Gastroesophageal sphincter (tissue), 4 donors: Measurements from ENCODE around the gene DNAAF3. TPM values are rescaled to one million over a fixed set of nuclear protein-coding genes. Genes with fewer than 3 reads are reported as not detected.
"Not testable (repeated sequence)": the region's sequence is repeated elsewhere in the genome, so short reads cannot be mapped to it uniquely, and the experiment has no call there.

Source experiments
- ATAC-seq: fragments of 150-250 bp; one replicate; pipeline ENCODE4 v1.9.1; 2016; ENCODE audit warnings: mild to moderate bottlenecking, moderate library complexity
- H3K27ac ChIP-seq, 4 donors: fragments of 200-600 bp; sonication (generic) in 3 of 4; 1 replicate in 3 of 4; 2 replicates in 1 of 4; pipeline ENCODE4 v1.5.1; 2016 to 2019
- H3K27me3 ChIP-seq: fragments of 200-600 bp; sonication (generic); one replicate; pipeline ENCODE4 v1.5.1; 2019
- H3K36me3 ChIP-seq, 2 donors: fragments of 200-600 bp; sonication (generic); one replicate each; pipeline ENCODE4 v1.5.1; 2019; ENCODE audit warnings: control low read depth in 1 of 2
- H3K4me1 ChIP-seq, 3 donors: fragments of 200-600 bp; sonication (generic); 1 replicate in 2 of 3; 2 replicates in 1 of 3; pipeline ENCODE4 v1.5.1; 2016 to 2019; ENCODE audit warnings: control low read depth in 2 of 3
- H3K4me3 ChIP-seq, 2 donors: fragments of 200-600 bp; sonication (generic); one replicate each; pipeline ENCODE4 v1.5.1; 2019; ENCODE audit warnings: mild to moderate bottlenecking in 1 of 2, moderate library complexity in 1 of 2
- H3K9me3 ChIP-seq, 3 donors: fragments of 200-600 bp; sonication (generic); one replicate each; pipeline ENCODE4 v1.5.1; 2017 to 2019; ENCODE audit warnings: control low read depth in 2 of 3
- EP300 ChIP-seq: sonication (generic); formaldehyde crosslinking; IDR thresholded peaks from one replicate; pipeline ENCODE4 v1.6.1; 2017; ENCODE audit warnings: antibody characterized with exemption, mild to moderate bottlenecking
- POLR2A ChIP-seq, 2 donors: fragments of 450-650 bp; IDR thresholded peaks; one replicate each; pipeline ENCODE4 v1.6.1; 2017; ENCODE audit warnings: antibody characterized with exemption in 2 of 2, mild to moderate bottlenecking in 2 of 2, moderate library complexity in 1 of 2
- POLR2AphosphoS5 ChIP-seq: sonication (generic); formaldehyde crosslinking; IDR thresholded peaks from one replicate; pipeline ENCODE4 v1.6.1; 2017; ENCODE audit warnings: antibody characterized with exemption
- WGBS, 2 donors: methylation state at CpG; one replicate each; pipeline ENCODE4 v1.1.5; 2018; ENCODE audit warnings: low coverage in 1 of 2; 5-methylcytosine and 5-hydroxymethylcytosine counted together
- total RNA-seq, 4 donors: library from RNA; depleted of rRNA; stranded (reverse); fragments of >200 nt; gene quantifications; one replicate each; pipeline ENCODE4 v1.1.0, GENCODE V29; 2016
- TF ChIP-seq, protein P1 (sequence below), 4 experiments: fragments of 200-600 bp in 2 of 4; fragments of 450-650 bp in 2 of 4; sonication (generic) in 1 of 4; IDR thresholded peaks; one replicate each; pipeline ENCODE4 v1.5.1; 2017 to 2019; ENCODE audit warnings: antibody characterized with exemption in 4 of 4, mild to moderate bottlenecking in 2 of 4, moderate library complexity in 2 of 4

The DNAAF3 gene
- total RNA-seq, 4 donors from 2014 or later, result 0.42 to 0.52 TPM; not detected in 2

- TF ChIP-seq, protein P1, sequence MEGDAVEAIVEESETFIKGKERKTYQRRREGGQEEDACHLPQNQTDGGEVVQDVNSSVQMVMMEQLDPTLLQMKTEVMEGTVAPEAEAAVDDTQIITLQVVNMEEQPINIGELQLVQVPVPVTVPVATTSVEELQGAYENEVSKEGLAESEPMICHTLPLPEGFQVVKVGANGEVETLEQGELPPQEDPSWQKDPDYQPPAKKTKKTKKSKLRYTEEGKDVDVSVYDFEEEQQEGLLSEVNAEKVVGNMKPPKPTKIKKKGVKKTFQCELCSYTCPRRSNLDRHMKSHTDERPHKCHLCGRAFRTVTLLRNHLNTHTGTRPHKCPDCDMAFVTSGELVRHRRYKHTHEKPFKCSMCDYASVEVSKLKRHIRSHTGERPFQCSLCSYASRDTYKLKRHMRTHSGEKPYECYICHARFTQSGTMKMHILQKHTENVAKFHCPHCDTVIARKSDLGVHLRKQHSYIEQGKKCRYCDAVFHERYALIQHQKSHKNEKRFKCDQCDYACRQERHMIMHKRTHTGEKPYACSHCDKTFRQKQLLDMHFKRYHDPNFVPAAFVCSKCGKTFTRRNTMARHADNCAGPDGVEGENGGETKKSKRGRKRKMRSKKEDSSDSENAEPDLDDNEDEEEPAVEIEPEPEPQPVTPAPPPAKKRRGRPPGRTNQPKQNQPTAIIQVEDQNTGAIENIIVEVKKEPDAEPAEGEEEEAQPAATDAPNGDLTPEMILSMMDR (IDR thresholded peaks at IDR 0.05), result no peak
- TF ChIP-seq EP300 (no peak), POLR2A (IDR thresholded peaks at IDR 0.05) (no peak), POLR2AphosphoS5 (no peak)
- WGBS, 2 donors, result 54 to 71% methylated on average over 6 to 13 of the region's 43 CpGs
- Histone ChIP-seq H3K4me3 (no peak overlapping the region), H3K4me1 (peaks cover 0 to 35% (median 11%) of the 10 kb centered on the region in 3 donors), H3K9me3 (no peaks in the 10 kb centered on the region), H3K36me3 (no peaks in the 10 kb centered on the region), H3K27me3 (peaks cover 100% of the 10 kb centered on the region), H3K27ac (no peak overlapping the region)
- ATAC-seq, result no peak
These were observed 8.9 kb upstream of the DNAAF3 start for GRCh38 chr19:55175117-55175867.

DNA sequence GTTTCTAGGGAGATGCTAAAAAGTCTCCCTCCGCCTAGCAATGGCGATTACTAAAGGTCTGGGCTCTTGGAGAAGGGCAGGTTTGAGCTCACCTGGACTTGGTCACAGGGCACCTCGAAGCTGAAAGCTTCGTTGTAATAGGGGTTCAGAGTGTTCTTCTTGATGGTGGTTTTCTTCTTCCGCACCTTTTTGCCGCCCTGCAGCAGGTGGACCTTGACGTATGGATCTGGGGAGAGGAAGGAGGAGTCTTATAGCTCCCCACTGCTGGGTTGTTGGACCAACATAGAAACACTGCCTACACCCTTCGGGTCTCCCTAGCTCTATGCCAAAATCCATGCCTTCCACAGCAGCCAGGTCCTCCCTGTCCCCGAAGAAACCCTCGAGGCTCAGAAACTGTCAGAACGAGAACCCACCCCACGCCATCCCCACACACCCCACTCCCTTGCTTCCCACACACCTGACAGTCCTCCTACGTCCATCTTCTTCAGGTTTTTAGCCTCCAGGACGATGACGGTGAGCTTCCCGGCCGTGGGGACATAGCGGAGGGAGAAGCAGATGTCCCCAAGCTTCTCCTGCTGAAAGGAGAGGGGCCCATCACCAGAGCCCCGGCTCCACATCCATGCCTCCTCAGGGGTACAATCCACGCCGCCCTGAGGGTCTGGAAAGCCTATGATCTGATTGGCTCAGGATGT lies 8.2 kb upstream of the DNAAF3 start:
- 50 to 61% methylated on average over 3 to 6 of the region's 21 CpGs for WGBS, 2 donors
- Histone ChIP-seq H3K4me1 (peaks cover 0 to 28% (median 11%) of the 10 kb centered on the region in 3 donors), H3K9me3 (no peaks in the 10 kb centered on the region), H3K4me3 (no peak overlapping the region), H3K36me3 (no peaks in the 10 kb centered on the region), H3K27ac (no peak overlapping the region), H3K27me3 (peaks cover 100% of the 10 kb centered on the region)
- TF ChIP-seq EP300, result no peak
- ATAC-seq, result no peak

- Histone ChIP-seq H3K4me3 (peak overlapping the region in 1 of 2 donors; percentile 38), H3K27me3 (peaks cover 100% of the 10 kb centered on the region), H3K4me1 (peaks cover 0 to 21% (median 8%) of the 10 kb centered on the region in 3 donors), H3K9me3 (no peaks in the 10 kb centered on the region), H3K27ac (no peak overlapping the region), H3K36me3 (no peaks in the 10 kb centered on the region)
- ATAC-seq, result peak; percentile 70
- WGBS, 2 donors, result 0% methylated on average over 2 of the region's 37 CpGs; no CpG with 5 or more reads in 1 of the 2 donors
- TF ChIP-seq, protein P1 (IDR thresholded peaks at IDR 0.05), result no peak
- TF ChIP-seq POLR2AphosphoS5 (no peak), EP300 (no peak), POLR2A (IDR thresholded peaks at IDR 0.05) (no peak)
These were observed 7.4 kb upstream of the DNAAF3 start for GRCh38 chr19:55173714-55174409.

DNA sequence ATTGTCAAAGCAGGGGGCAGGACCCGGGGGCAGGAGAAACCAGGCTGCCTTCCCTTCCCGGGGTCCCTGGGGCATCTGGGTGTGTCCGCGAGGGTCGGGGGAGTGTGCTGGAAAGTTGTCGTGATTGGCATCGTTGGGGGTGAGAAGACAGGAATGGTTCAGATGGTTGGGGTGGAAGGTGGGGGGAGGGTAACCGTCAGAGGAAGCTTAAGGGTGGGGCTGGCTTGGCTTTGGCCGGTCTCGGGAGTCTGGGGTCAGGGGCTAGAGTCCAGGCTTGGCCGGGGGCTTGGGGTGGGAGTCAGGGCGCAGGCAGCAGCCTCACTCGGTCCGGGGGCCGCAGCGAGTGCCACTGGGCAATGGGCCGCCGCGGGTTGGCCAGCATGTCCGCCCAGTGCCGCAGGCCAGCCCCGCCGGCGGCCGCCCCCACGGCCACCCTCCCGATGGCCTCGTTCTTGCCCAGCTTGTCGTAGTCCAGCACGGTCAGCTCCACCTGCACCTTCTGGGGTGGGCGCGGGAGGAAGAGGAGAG lies 6.8 kb upstream of the DNAAF3 start:
- H3K4me1 ChIP-seq, result peaks cover 0 to 18% (median 8%) of the 10 kb centered on the region in 3 donors
- peak overlapping the region in 1 of 2 donors; percentile 38 for H3K4me3 ChIP-seq
- H3K9me3 ChIP-seq, result no peaks in the 10 kb centered on the region
- H3K27me3 ChIP-seq, result peaks cover 100% of the 10 kb centered on the region
- TF ChIP-seq POLR2A (IDR thresholded peaks at IDR 0.05) (no peak), EP300 (no peak), POLR2AphosphoS5 (no peak)
- TF ChIP-seq, protein P1 (IDR thresholded peaks at IDR 0.05), result no peak
- H3K27ac ChIP-seq, result no peak overlapping the region
- 0 to 7% methylated on average over 6 to 7 of the region's 32 CpGs for WGBS, 2 donors
- peak; percentile 17 for ATAC-seq
- no peaks in the 10 kb centered on the region for H3K36me3 ChIP-seq

- H3K4me3 ChIP-seq, result no peak overlapping the region
- no peak for ATAC-seq
- no peaks in the 10 kb centered on the region for H3K9me3 ChIP-seq
- H3K4me1 ChIP-seq, result peaks cover 0 to 18% (median 8%) of the 10 kb centered on the region in 3 donors
- H3K36me3 ChIP-seq, result no peaks in the 10 kb centered on the region
- no peak for TF ChIP-seq POLR2AphosphoS5
- no peak for TF ChIP-seq EP300
- TF ChIP-seq POLR2A (IDR thresholded peaks at IDR 0.05), result no peak
- H3K27ac ChIP-seq, result no peak overlapping the region
- H3K27me3 ChIP-seq, result peaks cover 100% of the 10 kb centered on the region
- WGBS, 2 donors, result 2 to 19% methylated on average over 3 to 11 of the region's 12 CpGs
These were observed 6.3 kb upstream of the DNAAF3 start for GRCh38 chr19:55172741-55173140.

DNA sequence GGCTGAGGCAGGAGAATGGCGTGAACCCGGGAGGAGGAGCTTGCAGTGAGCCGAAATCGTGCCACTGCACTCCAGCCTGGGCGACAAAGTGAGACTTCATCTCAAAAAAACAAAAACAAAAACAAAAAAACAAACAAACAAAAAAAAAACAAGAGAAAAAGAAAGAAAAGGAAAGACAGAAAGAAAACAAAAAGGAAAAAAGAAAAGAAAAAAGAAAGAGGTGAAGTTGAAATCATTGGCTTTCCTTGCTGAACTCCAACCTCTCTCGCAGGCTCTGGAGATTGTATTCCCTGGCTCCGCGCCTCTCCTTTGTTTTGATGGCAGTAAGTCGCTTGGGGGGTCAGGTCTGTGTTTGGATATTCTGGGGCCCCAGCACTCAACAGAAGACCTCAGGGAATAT lies 5.9 kb upstream of the DNAAF3 start:
- not testable (repeated sequence) for ATAC-seq, H3K27ac ChIP-seq, H3K36me3 ChIP-seq, H3K4me3 ChIP-seq, H3K9me3 ChIP-seq
- 38 to 42% methylated on average over 4 to 8 of the region's 9 CpGs for WGBS, 2 donors
- Histone ChIP-seq H3K4me1 (peaks cover 0 to 18% (median 8%) of the 10 kb centered on the region in 3 donors), H3K27me3 (peaks cover 100% of the 10 kb centered on the region)
